Measurements from ENCODE around the gene LUC7L3. TPM values are rescaled to one million over a fixed set of nuclear protein-coding genes. Genes with fewer than 3 reads are reported as not detected.

The LUC7L3 gene
- total and polyA plus RNA-seq, 10 of the 15 experiments (the other 5 are each of a cell fraction or from before 2014, with no cell fraction given): 51.3 to 176 (median 149) TPM

- TF ChIP-seq, protein P1, sequence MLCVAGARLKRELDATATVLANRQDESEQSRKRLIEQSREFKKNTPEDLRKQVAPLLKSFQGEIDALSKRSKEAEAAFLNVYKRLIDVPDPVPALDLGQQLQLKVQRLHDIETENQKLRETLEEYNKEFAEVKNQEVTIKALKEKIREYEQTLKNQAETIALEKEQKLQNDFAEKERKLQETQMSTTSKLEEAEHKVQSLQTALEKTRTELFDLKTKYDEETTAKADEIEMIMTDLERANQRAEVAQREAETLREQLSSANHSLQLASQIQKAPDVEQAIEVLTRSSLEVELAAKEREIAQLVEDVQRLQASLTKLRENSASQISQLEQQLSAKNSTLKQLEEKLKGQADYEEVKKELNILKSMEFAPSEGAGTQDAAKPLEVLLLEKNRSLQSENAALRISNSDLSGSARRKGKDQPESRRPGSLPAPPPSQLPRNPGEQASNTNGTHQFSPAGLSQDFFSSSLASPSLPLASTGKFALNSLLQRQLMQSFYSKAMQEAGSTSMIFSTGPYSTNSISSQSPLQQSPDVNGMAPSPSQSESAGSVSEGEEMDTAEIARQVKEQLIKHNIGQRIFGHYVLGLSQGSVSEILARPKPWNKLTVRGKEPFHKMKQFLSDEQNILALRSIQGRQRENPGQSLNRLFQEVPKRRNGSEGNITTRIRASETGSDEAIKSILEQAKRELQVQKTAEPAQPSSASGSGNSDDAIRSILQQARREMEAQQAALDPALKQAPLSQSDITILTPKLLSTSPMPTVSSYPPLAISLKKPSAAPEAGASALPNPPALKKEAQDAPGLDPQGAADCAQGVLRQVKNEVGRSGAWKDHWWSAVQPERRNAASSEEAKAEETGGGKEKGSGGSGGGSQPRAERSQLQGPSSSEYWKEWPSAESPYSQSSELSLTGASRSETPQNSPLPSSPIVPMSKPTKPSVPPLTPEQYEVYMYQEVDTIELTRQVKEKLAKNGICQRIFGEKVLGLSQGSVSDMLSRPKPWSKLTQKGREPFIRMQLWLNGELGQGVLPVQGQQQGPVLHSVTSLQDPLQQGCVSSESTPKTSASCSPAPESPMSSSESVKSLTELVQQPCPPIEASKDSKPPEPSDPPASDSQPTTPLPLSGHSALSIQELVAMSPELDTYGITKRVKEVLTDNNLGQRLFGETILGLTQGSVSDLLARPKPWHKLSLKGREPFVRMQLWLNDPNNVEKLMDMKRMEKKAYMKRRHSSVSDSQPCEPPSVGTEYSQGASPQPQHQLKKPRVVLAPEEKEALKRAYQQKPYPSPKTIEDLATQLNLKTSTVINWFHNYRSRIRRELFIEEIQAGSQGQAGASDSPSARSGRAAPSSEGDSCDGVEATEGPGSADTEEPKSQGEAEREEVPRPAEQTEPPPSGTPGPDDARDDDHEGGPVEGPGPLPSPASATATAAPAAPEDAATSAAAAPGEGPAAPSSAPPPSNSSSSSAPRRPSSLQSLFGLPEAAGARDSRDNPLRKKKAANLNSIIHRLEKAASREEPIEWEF (IDR thresholded peaks at IDR 0.05; ENCODE audit: insufficient replicate concordance, low read depth, low read length): no peak
- TF ChIP-seq EGR1 (IDR thresholded peaks at IDR 0.05; ENCODE audit: borderline replicate concordance in 1 of 2, low read depth in 2 of 2, low read length in 2 of 2) (no peak), ZSCAN29 (IDR thresholded peaks at IDR 0.05) (no peak), HDGF (IDR thresholded peaks at IDR 0.05) (no peak), RFX5 (IDR thresholded peaks at IDR 0.05; ENCODE audit: low read depth, low read length) (no peak), MEF2B (IDR thresholded peaks at IDR 0.05; ENCODE audit: partially characterized antibody, poor library complexity, severe bottlenecking) (no peak)
Measured at GRCh38 chr17:50792132-50792531, 72.7 kb downstream of the LUC7L3 start (continued).

DNA sequence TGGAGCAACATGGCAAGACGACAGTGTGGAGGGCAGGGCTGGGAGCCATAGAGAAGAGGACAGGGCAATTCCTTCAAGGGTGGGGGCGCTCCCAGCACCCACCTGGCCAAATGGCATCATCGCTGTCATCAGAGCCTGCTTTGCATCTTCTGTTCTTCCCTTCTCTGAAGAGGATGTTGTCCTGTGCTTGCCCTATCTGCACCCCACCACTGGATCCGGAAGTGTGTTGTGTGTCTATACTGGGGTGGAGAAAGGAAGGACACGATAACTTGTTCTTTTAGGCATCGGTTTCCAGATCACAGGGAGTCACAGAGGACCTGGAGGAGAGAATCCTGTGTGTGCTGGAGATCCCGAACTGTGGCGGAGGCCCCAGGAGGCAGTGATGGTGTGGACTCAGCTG, 73.6 kb downstream of the LUC7L3 start:
- CTCF ChIA-PET: no interaction called here
- Histone ChIP-seq H3K27ac (ENCODE audit: control insufficient read depth, insufficient read depth) (no peak overlapping the region), H3K9ac (ENCODE audit: control insufficient read depth, insufficient read depth, low read length) (no peak overlapping the region), H3K4me2 (ENCODE audit: control insufficient read depth, insufficient read depth) (no peak overlapping the region), H2AFZ (ENCODE audit: control insufficient read depth, low read depth, low read length) (no peak overlapping the region), H3K79me2 (ENCODE audit: control insufficient read depth, insufficient read depth, low read length) (no peaks in the 10 kb centered on the region), H3K36me3 (ENCODE audit: control insufficient read depth in 2 of 2, insufficient read depth in 2 of 2, low read length in 1 of 2) (no peaks in the 10 kb centered on the region), H3K4me1 (ENCODE audit: control insufficient read depth, insufficient read depth, low read length) (no peaks in the 10 kb centered on the region; the same call in 1 of the 2 replicates), H3K27me3 (replicated peaks in 1 of 2; ENCODE audit: control insufficient read depth in 2 of 2, insufficient read depth in 2 of 2, low read length in 1 of 2) (no peaks in the 10 kb centered on the region), H3K4me3 (no peak overlapping the region), H3K9me3 (replicated peaks; ENCODE audit: control insufficient read depth, insufficient read depth, low read length) (no peaks in the 10 kb centered on the region), H4K20me1 (ENCODE audit: control insufficient read depth, insufficient read depth) (no peaks in the 10 kb centered on the region)
- FAIRE-seq: no peak
- DNase-seq (ENCODE audit: low read depth, low spot score): no peak
- BruUV-seq (replicated peaks): no TSS peak
- in situ Hi-C loops (cut with MboI): no loop called here
- POLR2A ChIA-PET: no interaction called here
- intact Hi-C loops (cut with micrococcal nuclease; ENCODE audit: unreplicated experiment): no loop called here
- RAD21 ChIA-PET (ENCODE audit: unreplicated experiment): no interaction called here
- SMC1A ChIA-PET (ENCODE audit: uncharacterized antibody, unreplicated experiment): no interaction called here
- 56% methylated on average over 8 of the region's 8 CpGs for WGBS (ENCODE audit: insufficient coverage, insufficient replicate concordance, low lambda C conversion rate, missing lambda C conversion rate)
- ATAC-seq: no peak
- TF ChIP-seq TARDBP (IDR thresholded peaks at IDR 0.05; ENCODE audit: borderline replicate concordance) (no peak), ETV6 (conservative IDR thresholded peaks at IDR 0.05 in 1 of 2, IDR thresholded peaks at IDR 0.05 in 1 of 2; ENCODE audit: borderline replicate concordance in 1 of 2, low read depth in 1 of 2) (no peak), ASH2L (IDR thresholded peaks at IDR 0.05; ENCODE audit: borderline replicate concordance, low read depth) (no peak), NR2F1 (conservative IDR thresholded peaks at IDR 0.05) (no peak)
- TF ChIP-seq, protein P2, sequence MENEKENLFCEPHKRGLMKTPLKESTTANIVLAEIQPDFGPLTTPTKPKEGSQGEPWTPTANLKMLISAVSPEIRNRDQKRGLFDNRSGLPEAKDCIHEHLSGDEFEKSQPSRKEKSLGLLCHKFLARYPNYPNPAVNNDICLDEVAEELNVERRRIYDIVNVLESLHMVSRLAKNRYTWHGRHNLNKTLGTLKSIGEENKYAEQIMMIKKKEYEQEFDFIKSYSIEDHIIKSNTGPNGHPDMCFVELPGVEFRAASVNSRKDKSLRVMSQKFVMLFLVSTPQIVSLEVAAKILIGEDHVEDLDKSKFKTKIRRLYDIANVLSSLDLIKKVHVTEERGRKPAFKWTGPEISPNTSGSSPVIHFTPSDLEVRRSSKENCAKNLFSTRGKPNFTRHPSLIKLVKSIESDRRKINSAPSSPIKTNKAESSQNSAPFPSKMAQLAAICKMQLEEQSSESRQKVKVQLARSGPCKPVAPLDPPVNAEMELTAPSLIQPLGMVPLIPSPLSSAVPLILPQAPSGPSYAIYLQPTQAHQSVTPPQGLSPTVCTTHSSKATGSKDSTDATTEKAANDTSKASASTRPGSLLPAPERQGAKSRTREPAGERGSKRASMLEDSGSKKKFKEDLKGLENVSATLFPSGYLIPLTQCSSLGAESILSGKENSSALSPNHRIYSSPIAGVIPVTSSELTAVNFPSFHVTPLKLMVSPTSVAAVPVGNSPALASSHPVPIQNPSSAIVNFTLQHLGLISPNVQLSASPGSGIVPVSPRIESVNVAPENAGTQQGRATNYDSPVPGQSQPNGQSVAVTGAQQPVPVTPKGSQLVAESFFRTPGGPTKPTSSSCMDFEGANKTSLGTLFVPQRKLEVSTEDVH (IDR thresholded peaks at IDR 0.05; ENCODE audit: low read depth, partially characterized antibody): no peak

All from GM12878 (cell line).